Measurements from ENCODE around the gene SF3B4. TPM values are rescaled to one million over a fixed set of nuclear protein-coding genes. Genes with fewer than 3 reads are reported as not detected.

Gene SF3B4
- total RNA-seq, 1 donor from 2014 or later = 68.7 TPM

DNA sequence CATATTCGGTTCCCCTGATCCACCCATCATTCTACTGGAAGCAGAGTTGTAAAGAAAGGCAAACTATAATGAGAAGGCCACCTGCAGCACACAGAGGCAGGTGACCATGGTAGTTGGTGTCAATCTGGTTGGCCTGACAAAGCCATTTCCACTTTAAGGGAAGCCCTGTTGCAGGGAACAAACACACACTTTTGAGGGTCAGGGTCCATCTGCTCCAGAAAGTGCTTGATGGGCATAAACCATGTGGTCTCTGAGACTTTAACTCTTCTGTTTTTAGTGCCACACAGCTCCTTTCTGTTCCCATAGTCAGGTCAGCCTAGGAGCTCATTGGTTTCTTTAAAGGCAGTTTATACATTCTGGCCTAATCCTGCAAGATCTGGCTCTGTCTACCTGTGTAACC, 45.7 kb downstream of the SF3B4 start:
- Mint-ChIP-seq H3K27ac (no peak overlapping the region), H3K4me1 (no peaks in the 10 kb centered on the region), H3K4me3 (no peak overlapping the region), H3K36me3 (no peaks in the 10 kb centered on the region), H3K27me3 (ENCODE audit: low read depth) (no peaks in the 10 kb centered on the region), H3K9me3 (no peaks in the 10 kb centered on the region)
- no peak for TF ChIP-seq CTCF (IDR thresholded peaks at IDR 0.05; ENCODE audit: unreplicated experiment)
- DNase-seq (ENCODE audit: low spot score in 2 of 2, unreplicated experiment in 2 of 2) = no peak

DNA sequence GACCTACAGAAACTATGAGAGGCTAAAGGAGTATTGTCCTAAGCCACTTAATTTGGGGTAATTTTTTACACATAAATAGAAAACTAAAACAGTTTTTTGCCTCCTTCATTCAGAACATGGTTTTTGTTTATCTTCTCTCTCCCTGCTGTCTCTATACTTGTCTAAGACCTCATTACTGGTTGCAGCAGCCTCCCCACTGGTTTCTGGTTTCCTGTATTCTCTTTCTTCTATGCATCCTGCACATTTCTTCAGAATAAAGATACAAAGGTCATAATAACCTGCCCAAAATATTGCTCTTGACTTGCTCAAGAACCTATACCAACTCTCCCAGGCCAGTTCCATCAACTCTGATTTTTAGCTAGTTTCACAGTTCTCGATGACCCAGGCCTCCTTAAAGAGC, 48.0 kb downstream of the SF3B4 start:
- no peak for DNase-seq (ENCODE audit: low spot score in 2 of 2, unreplicated experiment in 2 of 2)
- TF ChIP-seq CTCF (IDR thresholded peaks at IDR 0.05; ENCODE audit: unreplicated experiment) = no peak
- H3K4me3 Mint-ChIP-seq = no peak overlapping the region
- H3K27me3 Mint-ChIP-seq (ENCODE audit: low read depth) = no peaks in the 10 kb centered on the region
- H3K9me3 Mint-ChIP-seq = no peaks in the 10 kb centered on the region
- no peak overlapping the region for H3K27ac Mint-ChIP-seq
- H3K4me1 Mint-ChIP-seq = no peaks in the 10 kb centered on the region
- H3K36me3 Mint-ChIP-seq = no peaks in the 10 kb centered on the region

DNA sequence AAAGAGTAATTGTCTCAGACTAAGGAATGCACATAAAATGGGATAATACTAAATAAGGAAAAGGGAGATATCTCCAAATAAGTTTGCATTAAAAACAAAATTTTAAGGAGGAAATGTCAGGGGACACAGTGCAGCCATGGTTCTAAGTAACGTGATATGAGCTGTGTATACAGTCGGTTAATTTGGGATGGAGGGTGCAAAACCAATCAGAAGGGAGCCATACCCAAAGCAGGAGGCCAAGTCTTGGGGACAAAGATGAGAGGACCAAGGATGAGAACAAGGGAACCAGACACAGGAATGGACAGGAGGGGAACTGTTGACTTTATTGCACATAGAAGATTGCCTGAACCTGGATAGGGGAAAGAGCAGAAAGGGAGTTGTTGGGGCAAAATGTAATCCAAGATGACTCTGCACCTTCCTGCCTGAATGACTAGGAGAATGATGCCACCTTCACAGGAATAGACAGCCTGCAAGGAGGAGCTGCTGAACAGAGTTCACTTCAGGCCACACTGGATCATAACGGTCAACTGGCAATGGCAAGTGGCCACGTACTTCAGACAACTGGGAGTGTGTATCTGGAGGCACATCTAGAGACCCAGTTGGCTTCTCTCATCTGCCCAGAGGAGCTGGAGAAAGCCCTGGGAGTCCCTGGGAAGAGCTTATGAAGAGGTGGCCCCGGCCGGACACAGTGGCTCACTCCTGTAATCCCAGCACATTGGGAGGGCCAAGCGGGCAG, 50.2 kb downstream of the SF3B4 start:
- no peaks in the 10 kb centered on the region for H3K9me3 Mint-ChIP-seq

More for the DNA sequence above, 50.2 kb downstream of the SF3B4 start:
- TF ChIP-seq CTCF (IDR thresholded peaks at IDR 0.05; ENCODE audit: unreplicated experiment) = no peak
- H3K4me3 Mint-ChIP-seq = no peak overlapping the region
- H3K27ac Mint-ChIP-seq = no peak overlapping the region
- DNase-seq (ENCODE audit: low spot score in 2 of 2, unreplicated experiment in 2 of 2) = no peak
- no peaks in the 10 kb centered on the region for H3K27me3 Mint-ChIP-seq (ENCODE audit: low read depth)
- no peaks in the 10 kb centered on the region for H3K36me3 Mint-ChIP-seq
- H3K4me1 Mint-ChIP-seq = no peaks in the 10 kb centered on the region

Other genes starting within 250 kb of the SF3B4 start
- gene FCGR1A, start 145.1 kb downstream of the SF3B4 start, total RNA-seq = not detected in 3 replicates
- 11.6 to 12.4 TPM (median 11.7 TPM) in 3 replicates for gene BOLA1, start 28.2 kb downstream of the SF3B4 start, total RNA-seq
- gene SV2A, start 10.0 kb downstream of the SF3B4 start, total RNA-seq = 19.1 to 20.3 TPM (median 19.6 TPM) in 3 replicates
- gene MTMR11, start 9.1 kb upstream of the SF3B4 start, total RNA-seq = 35.1 to 39.3 TPM (median 37.4 TPM) in 3 replicates
- 48.5 to 50.7 TPM (median 48.9 TPM) in 3 replicates for gene OTUD7B, start 82.9 kb upstream of the SF3B4 start, total RNA-seq
- 51.3 to 56.5 TPM (median 53.0 TPM) in 3 replicates for gene VPS45, start 140.0 kb upstream of the SF3B4 start, total RNA-seq
- 80.1 to 84.5 TPM (median 81.8 TPM) in 3 replicates for gene PLEKHO1, start 222.1 kb upstream of the SF3B4 start, total RNA-seq

All from mesothelial cell of epicardium (in vitro differentiated cells).